ENCODE results near the gene TRPV4.

DNA sequence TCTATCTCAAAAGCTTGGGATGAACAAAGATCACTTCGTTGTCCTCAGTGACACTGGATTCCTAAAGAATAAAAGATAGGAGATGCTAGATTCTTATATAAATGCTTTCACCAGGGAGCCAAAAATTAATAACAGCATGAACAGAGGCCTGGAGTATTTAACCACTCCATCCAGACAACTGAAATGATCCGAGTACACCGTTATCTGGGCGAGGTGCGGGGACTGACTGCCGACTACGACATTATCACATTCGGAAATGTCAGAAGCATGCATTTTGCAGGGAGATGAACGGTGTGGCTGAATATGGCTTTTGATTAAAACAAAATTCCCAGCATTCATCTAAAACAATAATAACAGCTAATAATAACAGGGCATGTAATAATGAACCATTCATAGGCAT lies 56.6 kb downstream of the TRPV4 start:
- TF ChIP-seq CTCF (conservative IDR thresholded peaks at IDR 0.05; ENCODE audit: low read length) (no peak), EZH2phosphoT487 (IDR thresholded peaks at IDR 0.05; ENCODE audit: borderline replicate concordance, low read depth, low read length) (no peak)

Data from OCI-LY7 (cell line).